Fibroblast of skin of abdomen (primary cell): ENCODE results near the gene PLLP. TPM values are rescaled to one million over a fixed set of nuclear protein-coding genes. Genes with fewer than 3 reads are reported as not detected.
A peak's percentile ranks its signal among the peaks of the same experiment; 100 is the strongest.

ENCODE experiments used
- DNase-seq: peaks from one replicate; pipeline ENCODE4 v3.0.0-alpha.2; 2013
- polyA plus RNA-seq, 2 experiments: library from polyadenylated mRNA; unstranded; fragments of 120-200 nt; gene quantifications; one replicate each; pipeline ENCODE4 v1.2.1, GENCODE V29; 2013; ENCODE audit not compliant: insufficient read length in 2 of 2

The PLLP gene
- polyA plus RNA-seq (2013, experiment 1 of 2; ENCODE audit: insufficient read length): 3.9 TPM
- polyA plus RNA-seq (2013, experiment 2 of 2; ENCODE audit: insufficient read length): 4.2 TPM

DNA sequence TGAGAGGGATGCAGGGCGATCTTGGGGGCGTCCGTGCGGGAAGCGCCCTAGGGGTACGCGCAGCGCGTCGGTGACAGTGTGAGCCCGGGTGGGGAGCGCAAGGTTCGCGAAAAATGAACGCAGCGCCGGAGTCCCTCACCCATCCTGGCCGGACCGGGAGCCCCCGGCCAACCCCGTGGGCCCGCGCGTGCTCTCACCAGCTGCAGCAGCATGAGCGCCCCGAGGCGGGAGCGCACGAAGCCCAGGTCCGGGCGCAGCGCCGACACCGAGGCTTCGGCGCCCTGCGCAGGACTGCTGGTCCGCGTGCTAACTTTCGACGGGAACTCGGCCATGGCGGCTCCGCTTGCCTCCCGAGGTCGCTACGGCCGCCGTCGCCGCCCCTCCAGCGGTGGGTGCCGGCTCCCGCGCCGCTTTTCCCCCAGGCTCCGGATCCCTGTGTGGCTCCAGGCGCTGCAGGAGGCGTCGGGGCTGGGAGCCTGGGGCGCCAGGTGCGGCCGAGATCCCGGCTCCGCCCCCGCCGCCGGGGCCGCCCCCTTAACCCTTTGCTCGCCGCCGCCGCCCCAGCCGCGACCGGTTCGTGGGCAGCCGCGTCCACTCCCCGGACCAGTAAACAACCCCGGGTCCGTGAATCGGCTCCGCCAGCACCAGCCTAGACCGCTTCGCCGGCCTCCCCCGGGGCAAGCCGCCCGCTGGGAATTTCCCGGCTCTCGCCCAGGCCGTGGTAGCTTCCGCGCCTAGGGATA lies at the start of gene PLLP:
PLLP (minus strand) TSS at position 464 of the 743 bp plus-strand sequence; CDS start at position 332, 132 bp downstream.
- DNase-seq: no peak

- no peak for DNase-seq
Observed at GRCh38 chr16:57333402-57333801, 48.9 kb upstream of the PLLP start.

DNA sequence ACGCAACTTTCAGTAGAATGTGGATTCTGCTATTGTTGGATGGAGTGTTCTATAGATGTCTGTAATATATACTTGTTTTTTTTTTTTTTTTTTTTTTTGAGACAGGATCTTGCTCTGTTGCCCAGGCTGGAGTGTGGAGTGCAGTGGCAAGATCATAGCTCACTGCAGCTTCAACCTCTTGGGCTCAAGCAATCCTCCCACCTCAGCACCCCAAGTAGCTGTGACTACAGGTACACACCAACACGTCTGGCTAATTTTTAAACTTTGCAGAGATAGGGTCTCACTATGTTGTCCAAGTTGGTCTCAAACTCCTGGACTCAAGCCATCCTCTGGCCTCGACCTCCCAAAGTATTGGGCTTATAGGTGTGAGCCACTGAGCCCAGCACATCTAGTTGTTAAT lies 46.9 kb upstream of the PLLP start:
- no peak for DNase-seq

DNA sequence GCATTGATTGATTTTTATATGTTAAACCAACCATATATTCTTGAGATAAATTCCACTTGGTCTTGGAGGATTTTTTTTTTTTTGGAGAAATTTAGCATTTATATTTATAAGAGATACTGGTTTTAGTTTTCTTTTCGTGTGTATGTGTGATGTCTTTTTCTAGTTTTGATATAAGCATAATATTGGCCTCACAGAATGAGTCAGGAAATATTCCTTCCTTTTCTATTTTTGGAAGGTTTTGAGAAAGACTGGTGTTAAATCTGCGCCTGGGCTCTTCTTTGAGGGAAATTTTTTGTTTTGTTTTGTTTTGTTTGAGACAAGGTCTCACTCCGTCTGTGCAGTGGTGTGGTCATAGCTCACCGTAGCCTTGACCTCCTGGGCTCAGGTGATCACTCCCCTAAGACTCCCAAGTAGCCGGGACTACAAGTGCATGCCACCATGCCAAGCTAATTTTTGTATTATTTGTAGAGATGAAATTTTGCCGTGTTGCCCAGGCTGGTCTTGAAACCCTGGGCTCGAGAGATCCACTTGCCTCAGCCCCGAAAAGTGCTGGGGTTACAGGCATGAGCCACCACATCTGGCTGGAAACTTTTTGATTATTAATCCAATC lies 45.4 kb upstream of the PLLP start:
- DNase-seq: no peak

GRCh38 chr16:57325458-57325857 lies 41.0 kb upstream of the PLLP start:
- DNase-seq: no peak

DNA sequence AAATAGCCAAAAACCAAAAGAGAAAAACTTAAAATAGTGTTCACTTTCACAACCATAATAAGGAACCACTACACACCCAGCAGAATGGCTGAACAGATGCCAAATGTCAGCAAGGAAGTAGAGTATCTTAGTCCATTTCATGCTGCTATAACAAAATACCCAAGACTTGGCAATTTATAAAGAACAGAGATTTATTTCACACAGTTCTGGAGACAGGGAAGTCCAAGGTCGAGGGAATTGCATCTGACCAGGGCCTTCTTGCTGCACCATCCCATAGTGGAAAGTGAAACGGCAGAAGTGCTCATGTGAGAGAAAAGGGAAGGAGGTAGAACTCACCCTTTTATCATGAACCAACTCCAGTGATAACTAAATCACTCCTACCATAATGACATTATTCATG lies 40.3 kb upstream of the PLLP start:
- DNase-seq: no peak

DNA sequence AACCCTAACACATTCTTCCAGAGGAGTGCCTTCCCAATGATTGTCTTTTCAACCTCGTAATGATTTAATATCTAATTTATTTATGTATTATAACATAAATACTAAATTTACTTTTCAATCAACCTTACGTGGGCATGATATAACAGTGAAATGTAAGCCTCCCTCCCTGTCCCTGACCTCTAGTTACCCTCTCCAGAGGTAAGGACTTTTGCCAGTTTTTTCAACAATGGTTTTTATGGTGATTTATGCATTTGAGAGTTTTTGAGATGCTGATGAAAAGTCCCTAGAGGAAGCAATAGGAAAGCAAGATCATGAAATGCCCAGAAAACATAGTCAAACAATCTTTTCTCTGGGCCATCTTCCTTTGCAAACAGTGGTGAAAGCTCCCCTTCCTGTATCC lies 35.2 kb upstream of the PLLP start:
- no peak for DNase-seq

- DNase-seq: peak; percentile 75
Observed at GRCh38 chr16:57318240-57318970, 33.9 kb upstream of the PLLP start.

GRCh38 chr16:57316390-57317017 lies 32.0 kb upstream of the PLLP start:
- DNase-seq: peak; percentile 93

- no peak for DNase-seq
Observed at GRCh38 chr16:57315416-57315815, 30.9 kb upstream of the PLLP start.

DNA sequence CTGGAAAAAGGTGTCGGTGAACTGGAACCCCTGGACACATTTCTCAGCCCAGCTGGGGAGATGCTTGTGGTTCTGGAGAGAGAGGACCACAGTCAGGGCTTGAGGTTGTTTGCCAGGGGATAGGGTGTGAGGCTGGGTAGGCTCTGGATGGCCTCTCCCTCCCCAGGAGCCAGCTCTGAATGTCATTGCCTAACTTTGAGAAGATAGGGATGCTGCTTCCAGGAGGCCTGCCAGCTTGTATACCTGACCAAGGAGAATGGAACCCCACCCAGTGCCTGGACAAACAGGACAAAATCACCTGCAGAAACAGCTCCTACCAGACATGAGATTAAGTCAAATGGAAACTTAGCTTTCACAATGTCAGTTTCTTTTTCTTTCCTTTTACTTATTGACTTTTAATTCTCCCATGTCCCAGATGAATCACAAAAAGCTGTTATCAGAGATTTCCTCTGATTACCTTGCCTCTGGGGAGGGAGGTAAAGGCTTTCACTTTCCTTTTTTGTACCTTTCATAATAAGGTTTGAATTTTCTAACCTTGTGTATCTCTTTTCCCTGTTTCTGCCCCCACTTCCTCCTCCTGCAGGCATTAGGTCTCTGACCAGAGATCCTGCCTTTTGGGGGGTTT lies 29.8 kb upstream of the PLLP start:
- DNase-seq: no peak

- DNase-seq: no peak
Observed at GRCh38 chr16:57313509-57313908, 29.0 kb upstream of the PLLP start.

- no peak for DNase-seq
Observed at GRCh38 chr16:57310801-57311200, 26.3 kb upstream of the PLLP start.

GRCh38 chr16:57308041-57308440 lies 23.6 kb upstream of the PLLP start:
- DNase-seq: no peak

GRCh38 chr16:57307365-57307764 lies 22.9 kb upstream of the PLLP start:
- DNase-seq: no peak

GRCh38 chr16:57306676-57307341 lies 22.3 kb upstream of the PLLP start:
- no peak for DNase-seq

DNA sequence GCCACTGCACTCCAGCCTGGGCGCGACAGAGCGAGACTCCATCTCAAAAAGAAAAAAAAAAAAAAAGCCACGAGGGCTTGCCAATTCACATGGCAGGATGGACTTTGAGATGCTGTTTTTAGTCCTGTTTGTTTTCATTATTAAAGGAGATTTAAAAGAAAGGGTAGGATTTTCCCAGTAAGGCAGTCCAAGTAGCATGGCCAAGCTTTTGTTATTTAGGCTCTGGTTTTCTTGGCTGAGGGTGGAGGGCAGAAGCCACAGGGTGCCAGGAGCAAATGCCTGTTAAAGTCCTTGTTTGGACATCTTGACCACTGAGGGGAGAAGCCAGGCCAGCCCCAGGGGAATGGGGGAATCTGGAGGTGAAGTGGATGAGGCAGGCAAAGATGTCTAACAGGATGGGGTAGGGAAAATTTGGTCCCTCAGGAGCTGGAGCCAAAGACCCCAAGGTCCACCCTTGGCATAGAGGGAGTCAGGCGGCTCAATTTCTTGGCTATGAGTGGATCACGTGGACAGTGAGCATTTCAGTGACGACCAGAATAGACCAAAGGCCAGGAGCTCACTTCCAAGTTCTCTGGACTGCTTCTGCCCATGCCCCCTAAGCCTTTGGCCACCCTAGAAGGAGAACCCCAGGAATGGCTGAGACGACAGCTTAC lies 20.8 kb upstream of the PLLP start:
- DNase-seq: no peak

DNA sequence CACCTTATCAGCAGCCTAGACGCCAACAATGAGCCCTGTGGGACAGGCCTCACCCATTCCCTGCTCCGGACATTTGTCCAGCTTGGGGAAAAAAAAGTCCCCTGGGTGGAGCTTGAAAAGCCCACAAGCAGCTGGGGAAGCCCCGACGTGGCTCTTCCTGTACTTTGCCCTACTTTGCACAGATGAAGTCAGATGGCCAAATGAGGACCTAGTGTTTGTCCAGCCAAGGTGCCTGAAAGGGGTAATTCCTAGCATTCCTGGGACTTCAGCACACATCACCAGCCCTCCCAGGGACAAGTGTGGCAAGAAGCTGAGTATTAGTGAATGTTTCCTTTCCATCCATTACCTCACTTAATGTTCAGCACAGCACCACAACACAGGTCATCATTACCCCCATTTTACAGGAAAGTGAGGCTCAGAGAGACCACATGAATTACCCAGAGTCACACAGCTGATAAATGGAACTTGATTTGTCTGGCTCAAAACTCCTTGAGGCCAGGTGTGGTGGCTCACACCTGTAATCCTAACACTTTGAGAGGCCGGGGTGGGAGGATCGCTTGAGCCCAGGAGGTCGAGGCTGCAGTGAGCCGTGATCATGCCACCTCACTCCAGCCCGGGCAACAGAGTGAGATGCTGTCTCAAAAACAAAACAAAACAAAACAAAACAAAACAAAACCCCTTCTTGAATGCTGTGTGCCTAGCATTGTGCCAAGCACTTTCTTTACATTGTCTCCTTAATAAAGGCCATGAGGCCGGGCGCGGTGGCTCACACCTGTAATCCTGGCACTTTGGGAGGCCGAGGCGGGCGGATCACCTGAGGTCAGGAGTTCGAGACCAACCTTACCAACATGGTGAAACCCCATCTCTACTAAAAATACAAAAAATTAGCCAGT lies 19.9 kb upstream of the PLLP start:
- peak; percentile 48 for DNase-seq

- DNase-seq: no peak
Observed at GRCh38 chr16:57303910-57304168, 19.4 kb upstream of the PLLP start.

DNA sequence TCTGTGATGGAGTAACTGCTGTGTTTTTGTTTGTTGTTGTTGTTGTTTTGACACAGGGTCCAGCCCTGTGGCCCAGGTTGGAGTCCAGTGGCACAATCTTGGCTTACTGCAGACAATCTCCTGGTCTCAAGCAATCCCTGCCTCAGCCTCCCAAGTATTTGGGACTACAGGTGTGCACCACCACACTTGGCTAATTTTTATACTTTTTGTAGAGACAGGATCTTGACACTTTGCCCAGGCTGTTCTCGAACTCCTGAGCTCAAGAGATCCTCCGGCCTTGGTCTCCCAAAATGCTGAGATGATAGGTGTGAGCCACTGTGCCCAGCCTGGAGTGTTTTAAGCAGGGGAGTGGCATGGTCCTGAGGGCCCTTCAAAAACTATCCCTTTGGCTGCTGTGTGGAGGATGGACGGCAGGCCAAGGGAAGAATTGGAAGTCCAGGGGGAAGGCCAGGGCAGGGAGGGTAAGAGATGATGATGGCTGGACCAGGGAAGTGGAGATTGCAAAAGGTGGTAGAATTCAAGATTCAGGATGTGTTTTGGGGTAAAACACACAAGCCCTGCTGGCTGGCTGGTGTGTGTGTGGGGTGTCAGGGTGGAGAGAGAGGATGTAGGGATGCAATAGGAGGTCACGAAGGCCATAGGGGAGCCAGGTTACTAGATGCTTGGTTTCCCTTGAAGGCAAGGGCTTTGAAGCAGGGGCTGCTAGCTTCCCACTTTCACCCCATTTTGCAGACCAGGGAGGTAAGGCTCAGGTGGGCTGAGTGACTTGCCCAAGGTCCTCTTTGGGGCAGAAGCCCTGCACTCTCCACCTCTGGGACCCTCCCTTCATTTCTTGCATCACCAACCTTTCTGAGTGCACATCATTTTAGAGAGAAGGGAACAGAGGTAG lies 18.8 kb upstream of the PLLP start:
- no peak for DNase-seq
